Fibroblast of the aortic adventitia (primary cell): Measurements from ENCODE around the gene TBC1D22A. TPM values are rescaled to one million over a fixed set of nuclear protein-coding genes. Genes with fewer than 3 reads are reported as not detected.

Source experiments
- DNase-seq: peaks from one replicate; pipeline ENCODE4 v3.0.0-alpha.2; 2010; ENCODE audit warnings: low read depth
- H3K4me3 ChIP-seq: 2 replicates; pipeline ENCODE4 v1.5.1; 2011; ENCODE audit warnings: low read depth, mild to moderate bottlenecking, control low read depth, low read length, moderate library complexity
- CTCF ChIP-seq: IDR thresholded peaks from 2 replicates; pipeline ENCODE4 v1.5.1; 2011; ENCODE audit warnings: mild to moderate bottlenecking, low read length, control low read depth, inconsistent platforms; ENCODE audit not compliant: insufficient read depth
- total RNA-seq: library from RNA; depleted of rRNA; stranded (reverse); fragments of >200 nt; gene quantifications from 2 replicates; pipeline ENCODE4 v1.2.3, GENCODE V29; 2012; ENCODE audit warnings: low replicate concordance

The TBC1D22A gene
- total RNA-seq, 1 donor: 13.8 TPM

GRCh38 chr22:46726066-46726985 lies 36.1 kb upstream of the TBC1D22A start:
- H3K4me3 ChIP-seq: no peak overlapping the region
- DNase-seq: no peak
- no peak for TF ChIP-seq CTCF

- TF ChIP-seq CTCF: no peak
- no peak overlapping the region for H3K4me3 ChIP-seq
- no peak for DNase-seq
Measured at GRCh38 chr22:46726986-46727317, 35.5 kb upstream of the TBC1D22A start.

DNA sequence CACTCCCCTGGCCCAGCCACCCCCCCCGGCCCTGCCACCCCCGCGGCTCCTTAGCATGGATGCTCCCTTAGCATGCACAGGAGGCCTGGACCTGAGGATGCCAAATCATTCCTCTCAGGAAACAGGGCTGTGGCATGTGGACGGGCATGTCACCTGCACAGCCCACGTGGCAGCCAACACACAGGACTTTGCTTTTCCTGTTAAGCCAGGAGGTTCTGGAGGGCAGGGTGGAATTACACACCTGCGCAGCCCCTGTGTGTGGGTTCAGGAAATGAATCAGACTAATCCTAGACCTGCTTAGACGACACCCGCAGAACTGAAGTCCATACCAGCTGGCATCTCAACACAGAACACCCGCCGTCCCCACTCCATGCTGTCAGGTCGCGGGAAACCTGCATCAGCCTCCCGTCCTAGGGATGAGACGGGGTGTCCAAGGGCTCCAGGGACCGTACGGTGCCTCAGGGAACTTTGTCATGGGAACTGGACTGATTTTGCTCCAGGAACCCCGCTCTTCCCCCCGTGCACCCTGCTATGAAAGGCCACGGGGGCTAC lies 34.6 kb upstream of the TBC1D22A start:
- no peak for DNase-seq
- TF ChIP-seq CTCF: no peak
- H3K4me3 ChIP-seq: no peak overlapping the region

DNA sequence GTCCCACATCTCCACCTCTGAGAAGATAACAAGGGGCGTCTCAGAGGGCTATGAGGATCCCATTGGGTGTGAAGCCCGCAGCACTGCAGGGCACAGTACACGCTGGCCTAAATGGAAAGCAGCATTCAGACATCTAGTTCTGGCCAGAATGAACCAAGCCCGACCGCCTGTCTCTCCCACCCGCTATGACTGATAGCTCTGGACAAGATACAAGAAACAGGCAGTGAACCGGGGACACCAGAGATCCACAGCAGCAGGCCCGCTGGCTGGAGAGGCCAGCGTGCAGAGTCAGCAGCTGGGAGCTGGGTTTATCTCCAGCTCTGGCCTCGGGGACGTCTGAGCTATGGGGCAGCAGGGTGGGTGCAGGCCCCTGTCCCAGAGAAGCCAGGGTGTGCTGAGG lies 34.0 kb upstream of the TBC1D22A start:
- DNase-seq: no peak
- H3K4me3 ChIP-seq: no peak overlapping the region
- TF ChIP-seq CTCF: no peak

DNA sequence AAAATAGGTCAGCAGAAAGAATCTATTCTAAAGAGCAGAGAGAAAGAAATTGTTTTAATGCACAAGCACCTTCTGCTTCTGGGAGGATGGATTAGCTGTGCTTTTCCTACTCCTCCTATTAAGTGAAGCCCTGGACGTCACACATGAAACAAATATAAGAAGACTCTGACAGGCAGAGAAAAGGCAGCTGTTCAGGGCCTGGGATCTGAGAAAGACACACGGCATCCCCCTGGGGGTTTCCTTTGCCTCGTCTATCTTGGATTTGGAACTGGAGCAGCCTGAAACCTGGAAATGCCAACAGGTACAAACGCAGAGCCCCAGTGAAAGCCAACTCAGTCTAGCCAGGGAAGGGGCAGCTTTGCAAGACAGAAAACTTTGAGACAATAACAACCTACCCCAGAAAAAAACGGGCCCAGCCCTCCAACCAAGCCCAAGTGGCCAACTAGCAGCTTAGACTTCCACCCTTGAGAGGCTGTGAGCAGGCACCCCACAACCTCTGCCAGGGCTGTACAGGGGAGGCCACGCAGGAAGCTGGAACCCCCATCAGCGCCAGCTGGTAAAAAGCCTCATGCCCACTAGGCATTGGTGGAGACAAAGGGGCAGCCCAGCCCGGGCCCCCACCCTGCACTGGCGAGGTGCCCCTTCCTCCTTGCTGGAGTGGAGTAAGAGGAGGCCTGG lies 31.7 kb upstream of the TBC1D22A start:
- H3K4me3 ChIP-seq: no peak overlapping the region
- TF ChIP-seq CTCF: no peak
- no peak for DNase-seq

GRCh38 chr22:46731246-46732040 lies 31.0 kb upstream of the TBC1D22A start:
- no peak for DNase-seq
- no peak overlapping the region for H3K4me3 ChIP-seq
- no peak for TF ChIP-seq CTCF
